Endothelial cell of umbilical vein (primary cell): ENCODE results near the gene KCTD18. TPM values are rescaled to one million over a fixed set of nuclear protein-coding genes. Genes with fewer than 3 reads are reported as not detected.

Experiments
- BruUV-seq: library from RNA; stranded (reverse); fragments of 400-500 nt; replicated peaks from 2 replicates; lab custom pipeline; 2021; lab: Mats Ljungman, UMichigan
- CTCF ChIA-PET: fragments of 300-600, 350-600 bp; sonication (Branson Sonifier 250); formaldehyde crosslinking; loops from one replicate; lab custom pipeline; 2021; ENCODE audit warnings: antibody characterized with exemption, inconsistent platforms; lab: Charles Lee
- POLR2A ChIA-PET: fragments of 300-600, 350-600 bp; sonication (Branson Sonifier 250); formaldehyde crosslinking; loops from one replicate; lab custom pipeline; 2021; ENCODE audit warnings: antibody characterized with exemption, inconsistent platforms; lab: Charles Lee
- DNase-seq: peaks from one replicate; pipeline ENCODE4 v3.0.0-alpha.2; 2011; ENCODE audit warnings: low read depth, low spot score
- FAIRE-seq: peaks from 2 replicates; lab custom pipeline; 2011; peaks lifted over from hg19 to GRCh38; lab: Jason Lieb, UNC
- H2AFZ ChIP-seq: 2 replicates; pipeline ENCODE4 v1.6.0; 2012; ENCODE audit warnings: low read depth, low read length, control low read depth, inconsistent platforms
- H3K27ac ChIP-seq: 2 replicates; pipeline ENCODE4 v1.5.1; 2011; ENCODE audit warnings: low read depth, mild to moderate bottlenecking, control low read depth, low read length, moderate library complexity; ENCODE audit not compliant: insufficient read depth
- H3K27me3 ChIP-seq, 2 experiments: 2 replicates each; pipeline versions ENCODE4 v1.6.0 to v1.6.1; 2011; ENCODE audit warnings: low read length in 2 of 2, mixed read lengths in 1 of 2; ENCODE audit not compliant: control insufficient read depth in 2 of 2, insufficient read depth in 2 of 2
- H3K36me3 ChIP-seq, 2 experiments: 2 replicates in 1 of 2; 3 replicates in 1 of 2; pipeline ENCODE4 v1.5.1; 2011; ENCODE audit warnings: low read length in 2 of 2, mild to moderate bottlenecking in 1 of 2, moderate library complexity in 1 of 2; ENCODE audit not compliant: control insufficient read depth in 2 of 2, insufficient read depth in 2 of 2; ENCODE audit errors: extremely low read depth in 1 of 2
- H3K4me1 ChIP-seq: 3 replicates; pipeline ENCODE4 v1.5.1; 2011; ENCODE audit warnings: mild to moderate bottlenecking, low read length; ENCODE audit not compliant: control insufficient read depth, insufficient read depth; ENCODE audit errors: extremely low read depth
- H3K4me2 ChIP-seq: 2 replicates; pipeline ENCODE4 v1.6.1; 2011; ENCODE audit warnings: low read length, control low read depth, mixed read lengths; ENCODE audit not compliant: insufficient read depth
- H3K4me3 ChIP-seq, 3 experiments: fragments of 200-600 bp in 1 of 3; sonication (generic), shearing (Covaris generic) in 1 of 3; replicated peaks in 1 of 3; 2 replicates each; pipeline ENCODE4 v1.5.1; 2011 to 2016; ENCODE audit warnings: control low read depth in 3 of 3, low read length in 3 of 3, mild to moderate bottlenecking in 2 of 3, inconsistent platforms in 1 of 3, low read depth in 1 of 3, moderate library complexity in 1 of 3; ENCODE audit not compliant: insufficient read depth in 1 of 3
- H3K79me2 ChIP-seq: 2 replicates; pipeline ENCODE4 v1.6.0; 2012; ENCODE audit warnings: low read length, inconsistent platforms; ENCODE audit not compliant: control insufficient read depth, insufficient read depth
- H3K9ac ChIP-seq: replicated peaks from 2 replicates; pipeline ENCODE3; 2011; ENCODE audit warnings: low read length, control low read depth; ENCODE audit not compliant: insufficient read depth; ENCODE audit errors: extremely low read depth
- H3K9me1 ChIP-seq: replicated peaks from 3 replicates; pipeline ENCODE4 v1.6.0; 2011; ENCODE audit warnings: mild to moderate bottlenecking, low read length; ENCODE audit not compliant: control insufficient read depth, insufficient read depth; ENCODE audit errors: extremely low read depth
- H3K9me3 ChIP-seq: replicated peaks from 2 replicates; pipeline ENCODE4 v1.5.1; 2012; ENCODE audit warnings: low read length, inconsistent platforms; ENCODE audit not compliant: control insufficient read depth, insufficient read depth
- H4K20me1 ChIP-seq: replicated peaks from 2 replicates; pipeline ENCODE3; 2011; ENCODE audit warnings: mild to moderate bottlenecking, low read length; ENCODE audit not compliant: control insufficient read depth, insufficient read depth; ENCODE audit errors: extremely low read depth
- CTCF ChIP-seq, 2 donors: IDR thresholded peaks; 1 replicate in 1 of 2; 2 replicates in 1 of 2; pipeline ENCODE4 v1.5.1; 2011; ENCODE audit warnings: low read length in 2 of 2, mild to moderate bottlenecking in 2 of 2, moderate library complexity in 2 of 2, control low read depth in 1 of 2, inconsistent platforms in 1 of 2, low read depth in 1 of 2; ENCODE audit not compliant: insufficient read depth in 1 of 2; ENCODE audit errors: extremely low read depth in 1 of 2
- EZH2 ChIP-seq: IDR thresholded peaks from 2 replicates; pipeline ENCODE4 v1.6.1; 2012; ENCODE audit warnings: borderline replicate concordance, low read depth, mild to moderate bottlenecking, moderate library complexity, low read length, inconsistent platforms; ENCODE audit not compliant: severe bottlenecking
- FOS ChIP-seq: IDR thresholded peaks from 2 replicates; pipeline ENCODE4 v1.6.1; 2011; ENCODE audit warnings: mild to moderate bottlenecking, low read length, moderate library complexity, borderline replicate concordance; ENCODE audit not compliant: insufficient read depth
- GATA2 ChIP-seq: IDR thresholded peaks from 2 replicates; pipeline ENCODE4 v1.7.0; 2011; ENCODE audit warnings: low read depth, mild to moderate bottlenecking, moderate library complexity, mixed read lengths, low read length; ENCODE audit not compliant: insufficient read length, insufficient read depth
- JUN ChIP-seq: IDR thresholded peaks from 2 replicates; pipeline ENCODE4 v1.6.1; 2011; ENCODE audit warnings: borderline replicate concordance, low read depth; ENCODE audit not compliant: insufficient read length, insufficient read depth
- MYC ChIP-seq: IDR thresholded peaks from one replicate; pipeline ENCODE4 v1.6.1; 2011; ENCODE audit warnings: mild to moderate bottlenecking, low read depth, low read length
- POLR2A ChIP-seq: IDR thresholded peaks from 2 replicates; pipeline ENCODE4 v1.6.1; 2012; ENCODE audit warnings: low read depth, mild to moderate bottlenecking, control low read depth, low read length
- POLR2AphosphoS5 ChIP-seq: IDR thresholded peaks from 2 replicates; pipeline ENCODE4 v1.6.1; 2012; ENCODE audit warnings: low read depth, mild to moderate bottlenecking, control low read depth, low read length, moderate library complexity; ENCODE audit not compliant: insufficient read depth
- dilution Hi-C: fragments of 300-500 bp; cut with MboI; formaldehyde crosslinking; loops from one replicate; pipeline ENCODE4 v1.15.0; 2019; ENCODE audit warnings: low sequenced_read_pairs; ENCODE audit not compliant: extremely low pct_ligation_motif_present
- intact Hi-C: fragments of 100-400 bp; cut with micrococcal nuclease; formaldehyde crosslinking; loops from one replicate; pipeline ENCODE4 v1.10.0; 2022
- polyA plus RNA-seq, 4 experiments: library from polyadenylated mRNA; depleted of rRNA in 3 of 4; stranded (reverse) in 3 of 4; unstranded in 1 of 4; fragments of >200 nt; gene quantifications; 2 replicates each; pipeline versions ENCODE4 v1.2.1 to v1.2.3, GENCODE V29; 2011 to 2012; ENCODE audit warnings: missing spikeins in 1 of 4
- total RNA-seq: library from RNA; stranded (reverse); gene quantifications from 2 replicates; pipeline ENCODE4 v1.2.3, GENCODE V29; 2021
- TF ChIP-seq, protein P1 (sequence below): IDR thresholded peaks from 2 replicates; pipeline ENCODE4 v1.6.1; 2011; ENCODE audit not compliant: insufficient read depth, insufficient read length

The KCTD18 gene
- total and polyA plus RNA-seq, 2 donors (not counting 3 experiments of a cell fraction or from before 2014, with no cell fraction given) = 2.6 to 6.6 TPM

DNA sequence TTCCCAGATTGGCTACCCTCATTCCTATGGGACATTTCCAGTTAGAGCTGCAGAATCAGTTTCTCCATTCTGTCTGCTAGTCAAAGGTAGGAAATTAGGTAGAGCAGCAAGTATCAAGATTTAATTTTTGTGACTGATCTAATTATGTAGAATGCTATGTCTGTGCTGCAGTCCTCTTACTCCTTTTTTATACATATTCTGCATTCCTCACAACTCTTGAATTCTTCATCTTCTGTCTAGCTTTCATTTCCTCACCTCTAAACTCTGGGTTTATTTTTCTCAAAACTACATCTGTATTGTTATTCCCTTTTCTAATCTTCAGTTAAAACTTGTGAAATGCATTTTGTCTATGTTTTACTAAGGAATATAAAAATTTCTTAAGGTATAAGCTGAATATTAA is 24.7 kb upstream of the KCTD18 start:
- POLR2A ChIA-PET = no interaction called here
- no peak overlapping the region for H3K4me2 ChIP-seq
- H3K36me3 ChIP-seq = peaks cover 0 to 10% of the 10 kb centered on the region in 2 experiments

DNA sequence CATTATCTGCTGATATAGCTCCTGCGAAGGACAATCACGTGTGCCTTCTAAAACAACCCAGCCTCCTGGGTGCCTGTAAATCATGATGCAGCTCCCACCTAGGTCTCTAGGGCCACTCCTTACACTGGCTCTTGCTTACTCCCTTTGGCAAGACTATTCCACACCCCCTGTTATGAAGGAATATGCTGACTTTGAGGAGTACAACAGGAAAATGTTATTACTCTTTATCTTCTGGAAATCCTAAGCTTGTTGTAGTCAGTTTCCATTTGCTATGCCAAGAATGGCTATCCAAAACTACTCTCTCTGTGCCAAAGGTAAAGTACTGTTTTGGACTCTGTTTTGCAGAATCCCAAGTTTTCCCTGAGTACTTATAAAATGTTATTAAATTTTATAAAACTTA is 23.9 kb upstream of the KCTD18 start:
- Histone ChIP-seq H2AFZ (no peak overlapping the region), H3K9ac (no peak overlapping the region), H3K27ac (no peak overlapping the region), H3K27me3 (no peaks in the 10 kb centered on the region), H3K4me3 (no peak overlapping the region), H3K79me2 (peaks cover 49% of the 10 kb centered on the region), H3K4me1 (no peaks in the 10 kb centered on the region), H3K4me2 (no peak overlapping the region), H3K9me1 (no peaks in the 10 kb centered on the region), H4K20me1 (no peaks in the 10 kb centered on the region), H3K36me3 (peaks cover 0 to 10% of the 10 kb centered on the region in 2 experiments), H3K9me3 (no peaks in the 10 kb centered on the region)
- ChIA-PET POLR2A (no interaction called here), CTCF (interaction anchor here (0.7 to 0.9 kb wide), 2 partner anchors 168 to 554 kb away, joined by 3 read pairs; no protein-coding TSS in a partner anchor)
- TF ChIP-seq EZH2 (no peak), POLR2A (no peak), FOS (no peak), POLR2AphosphoS5 (no peak), GATA2 (no peak), CTCF (IDR thresholded peaks at IDR 0.05; ENCODE audit: extremely low read depth in 1 of 2, insufficient read depth in 1 of 2, low read depth in 1 of 2, low read length in 2 of 2) (no peak), MYC (no peak)
- TF ChIP-seq, protein P1, sequence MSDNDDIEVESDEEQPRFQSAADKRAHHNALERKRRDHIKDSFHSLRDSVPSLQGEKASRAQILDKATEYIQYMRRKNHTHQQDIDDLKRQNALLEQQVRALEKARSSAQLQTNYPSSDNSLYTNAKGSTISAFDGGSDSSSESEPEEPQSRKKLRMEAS = no peak
- dilution Hi-C loops = no loop called here
- FAIRE-seq (no peak), DNase-seq (no peak)
- no TSS peak for BruUV-seq
- intact Hi-C loops = no loop called here

More for the DNA sequence above, 24.7 kb upstream of the KCTD18 start:
- BruUV-seq = no TSS peak
- FAIRE-seq (no peak), DNase-seq (no peak)
- dilution Hi-C loops (no loop called here), intact Hi-C loops (no loop called here)
- Histone ChIP-seq H3K4me1 (no peaks in the 10 kb centered on the region), H2AFZ (no peak overlapping the region), H3K27me3 (no peaks in the 10 kb centered on the region), H3K9me1 (no peaks in the 10 kb centered on the region), H3K27ac (no peak overlapping the region), H3K4me3 (no peak overlapping the region), H4K20me1 (no peaks in the 10 kb centered on the region), H3K9ac (no peak overlapping the region), H3K79me2 (peaks cover 41% of the 10 kb centered on the region), H3K9me3 (no peaks in the 10 kb centered on the region)
- TF ChIP-seq GATA2 = no peak
- TF ChIP-seq POLR2A = no peak
- no peak for TF ChIP-seq EZH2
- no peak for TF ChIP-seq FOS
- no peak for TF ChIP-seq JUN
- CTCF ChIA-PET = interaction anchor here (0.8 to 1.6 kb wide), 3 partner anchors 11 to 25 kb away, joined by 3 to 5 read pairs (median 4); partner anchors contain the start of gene KCTD18
